ENCODE measurements around the gene RERE.

Gene RERE

GRCh38 chr1:8562881-8563865, 254.3 kb downstream of the RERE start:
- peaks cover 0 to 2% of the 10 kb centered on the region in 2 donors for H3K36me3 ChIP-seq (ENCODE audit: control insufficient read depth in 2 of 2, insufficient read depth in 2 of 2, low read length in 2 of 2)
- no peak overlapping the region for H3K4me3 ChIP-seq (ENCODE audit: low read length in 2 of 2)
- no peak overlapping the region for H3K27ac ChIP-seq (ENCODE audit: low read depth in 2 of 2, low read length in 2 of 2)
- no peaks in the 10 kb centered on the region for H3K9me3 ChIP-seq (ENCODE audit: control insufficient read depth in 2 of 2, low read length in 2 of 2)
- peaks cover 0 to 4% of the 10 kb centered on the region in 2 donors for H3K4me1 ChIP-seq (ENCODE audit: control insufficient read depth in 2 of 2, insufficient read depth in 2 of 2, low read length in 2 of 2)
- no peak overlapping the region for H3K9ac ChIP-seq (ENCODE audit: low read depth in 1 of 2, low read length in 2 of 2)
- no peaks in the 10 kb centered on the region for H3K27me3 ChIP-seq (ENCODE audit: control insufficient read depth in 2 of 2, insufficient read depth in 2 of 2, low read length in 2 of 2)

GRCh38 chr1:8562222-8562621, 255.2 kb downstream of the RERE start:
- Histone ChIP-seq H3K4me3 (ENCODE audit: low read length in 2 of 2) (no peak overlapping the region), H3K4me1 (ENCODE audit: control insufficient read depth in 2 of 2, insufficient read depth in 2 of 2, low read length in 2 of 2) (peaks cover 0 to 4% of the 10 kb centered on the region in 2 donors), H3K9me3 (ENCODE audit: control insufficient read depth in 2 of 2, low read length in 2 of 2) (no peaks in the 10 kb centered on the region), H3K36me3 (ENCODE audit: control insufficient read depth in 2 of 2, insufficient read depth in 2 of 2, low read length in 2 of 2) (peaks cover 0 to 2% of the 10 kb centered on the region in 2 donors), H3K27me3 (ENCODE audit: control insufficient read depth in 2 of 2, insufficient read depth in 2 of 2, low read length in 2 of 2) (no peaks in the 10 kb centered on the region), H3K9ac (ENCODE audit: low read depth in 1 of 2, low read length in 2 of 2) (no peak overlapping the region), H3K27ac (ENCODE audit: low read depth in 2 of 2, low read length in 2 of 2) (no peak overlapping the region)

DNA sequence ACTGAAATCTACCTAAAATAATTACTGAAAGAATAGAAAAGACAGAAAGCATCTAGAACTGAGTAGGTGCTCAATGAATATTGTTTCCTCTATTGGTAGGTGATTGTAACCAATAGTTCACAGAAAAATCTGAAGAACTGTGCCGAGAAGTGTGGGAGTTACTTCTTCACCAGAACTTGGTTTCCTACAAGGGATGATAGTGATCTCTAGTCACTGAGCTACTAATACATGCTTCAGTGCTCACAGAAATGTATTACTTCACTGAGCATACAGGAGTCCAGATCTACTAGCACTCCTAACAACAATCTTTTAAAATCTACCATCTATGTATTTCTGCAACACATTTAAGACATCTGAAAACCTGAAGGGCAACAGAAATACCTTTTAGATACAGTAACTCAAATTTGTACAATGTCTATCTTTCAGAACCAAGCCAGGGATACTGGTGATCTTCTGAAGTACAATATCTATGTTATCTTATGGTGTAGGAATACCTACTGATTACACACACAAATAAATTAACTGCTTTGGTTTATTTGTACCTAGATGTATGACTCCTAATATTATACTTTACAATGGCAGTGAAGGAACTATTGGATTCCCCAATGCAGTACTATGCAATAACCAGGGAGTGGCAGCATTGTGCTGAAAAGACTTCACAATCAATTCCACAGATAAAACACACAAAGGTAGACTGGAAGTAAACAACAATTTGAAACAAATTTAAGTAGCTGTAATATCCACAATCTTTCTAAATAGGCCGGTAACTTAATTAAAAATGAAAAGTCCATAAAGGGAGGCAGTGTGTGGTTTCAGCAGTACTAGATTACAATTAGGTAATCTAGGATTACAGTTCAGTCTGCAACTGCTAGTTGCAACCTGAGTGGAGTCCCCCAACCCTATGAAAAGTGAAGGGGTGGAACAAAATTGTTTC, 256.6 kb downstream of the RERE start:
- H3K27ac ChIP-seq (ENCODE audit: low read depth in 2 of 2, low read length in 2 of 2): no peak overlapping the region
- no peaks in the 10 kb centered on the region for H3K9me3 ChIP-seq (ENCODE audit: control insufficient read depth in 2 of 2, low read length in 2 of 2)
- no peak overlapping the region for H3K4me3 ChIP-seq (ENCODE audit: low read length in 2 of 2)
- peaks cover 0 to 4% of the 10 kb centered on the region in 2 donors for H3K4me1 ChIP-seq (ENCODE audit: control insufficient read depth in 2 of 2, insufficient read depth in 2 of 2, low read length in 2 of 2)
- no peak overlapping the region for H3K9ac ChIP-seq (ENCODE audit: low read depth in 1 of 2, low read length in 2 of 2)
- peaks cover 0 to 5% of the 10 kb centered on the region in 2 donors for H3K36me3 ChIP-seq (ENCODE audit: control insufficient read depth in 2 of 2, insufficient read depth in 2 of 2, low read length in 2 of 2)
- H3K27me3 ChIP-seq (ENCODE audit: control insufficient read depth in 2 of 2, insufficient read depth in 2 of 2, low read length in 2 of 2): no peaks in the 10 kb centered on the region

- H3K27ac ChIP-seq (ENCODE audit: low read depth in 2 of 2, low read length in 2 of 2): no peak overlapping the region
Measured at GRCh38 chr1:8560035-8560434, 257.4 kb downstream of the RERE start.

GRCh38 chr1:8555582-8555981, 261.9 kb downstream of the RERE start:
- Histone ChIP-seq H3K27me3 (ENCODE audit: control insufficient read depth in 2 of 2, insufficient read depth in 2 of 2, low read length in 2 of 2) (no peaks in the 10 kb centered on the region), H3K9ac (ENCODE audit: low read depth in 1 of 2, low read length in 2 of 2) (no peak overlapping the region), H3K27ac (ENCODE audit: low read depth in 2 of 2, low read length in 2 of 2) (no peak overlapping the region), H3K9me3 (ENCODE audit: control insufficient read depth in 2 of 2, low read length in 2 of 2) (no peaks in the 10 kb centered on the region), H3K4me1 (ENCODE audit: control insufficient read depth in 2 of 2, insufficient read depth in 2 of 2, low read length in 2 of 2) (no peaks in the 10 kb centered on the region), H3K4me3 (ENCODE audit: low read length in 2 of 2) (no peak overlapping the region), H3K36me3 (ENCODE audit: control insufficient read depth in 2 of 2, insufficient read depth in 2 of 2, low read length in 2 of 2) (peaks cover 5 to 8% of the 10 kb centered on the region in 2 donors)

More at GRCh38 chr1:8560035-8560434, 257.4 kb downstream of the RERE start:
- no peaks in the 10 kb centered on the region for H3K27me3 ChIP-seq (ENCODE audit: control insufficient read depth in 2 of 2, insufficient read depth in 2 of 2, low read length in 2 of 2)
- H3K36me3 ChIP-seq (ENCODE audit: control insufficient read depth in 2 of 2, insufficient read depth in 2 of 2, low read length in 2 of 2): peaks cover 0 to 5% of the 10 kb centered on the region in 2 donors
- peaks cover 0 to 4% of the 10 kb centered on the region in 2 donors for H3K4me1 ChIP-seq (ENCODE audit: control insufficient read depth in 2 of 2, insufficient read depth in 2 of 2, low read length in 2 of 2)
- no peaks in the 10 kb centered on the region for H3K9me3 ChIP-seq (ENCODE audit: control insufficient read depth in 2 of 2, low read length in 2 of 2)
- H3K9ac ChIP-seq (ENCODE audit: low read depth in 1 of 2, low read length in 2 of 2): no peak overlapping the region
- no peak overlapping the region for H3K4me3 ChIP-seq (ENCODE audit: low read length in 2 of 2)

GRCh38 chr1:8554956-8555534, 262.4 kb downstream of the RERE start:
- Histone ChIP-seq H3K36me3 (ENCODE audit: control insufficient read depth in 2 of 2, insufficient read depth in 2 of 2, low read length in 2 of 2) (peaks cover 5 to 8% of the 10 kb centered on the region in 2 donors), H3K9me3 (ENCODE audit: control insufficient read depth in 2 of 2, low read length in 2 of 2) (no peaks in the 10 kb centered on the region), H3K4me3 (ENCODE audit: low read length in 2 of 2) (no peak overlapping the region), H3K27ac (ENCODE audit: low read depth in 2 of 2, low read length in 2 of 2) (no peak overlapping the region), H3K9ac (ENCODE audit: low read depth in 1 of 2, low read length in 2 of 2) (no peak overlapping the region), H3K27me3 (ENCODE audit: control insufficient read depth in 2 of 2, insufficient read depth in 2 of 2, low read length in 2 of 2) (no peaks in the 10 kb centered on the region), H3K4me1 (ENCODE audit: control insufficient read depth in 2 of 2, insufficient read depth in 2 of 2, low read length in 2 of 2) (no peaks in the 10 kb centered on the region)

DNA sequence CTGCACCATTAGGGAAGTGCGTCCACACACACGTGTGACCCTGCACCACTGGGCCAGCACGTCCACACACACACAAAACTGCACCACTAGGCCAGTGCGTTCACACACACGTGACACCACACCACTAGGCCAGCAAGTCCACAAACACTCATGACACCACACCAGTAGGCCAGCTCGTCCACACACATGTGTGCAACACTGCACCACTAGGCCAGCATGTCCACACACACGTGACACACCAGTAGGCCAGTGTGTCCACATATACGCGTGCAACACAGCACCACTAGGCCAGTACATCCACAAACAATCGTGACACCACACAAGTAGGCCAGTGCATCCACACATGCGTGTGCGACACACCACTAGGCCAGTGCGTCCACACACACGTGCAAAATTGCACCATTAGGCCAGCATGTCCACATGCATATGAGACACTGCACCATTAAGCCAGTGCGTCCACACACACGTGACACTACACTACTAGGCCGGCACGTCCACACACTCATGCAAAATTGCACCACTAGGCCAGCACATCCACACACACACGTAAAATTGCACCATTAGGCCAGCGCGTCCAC, 264.5 kb downstream of the RERE start:
- Histone ChIP-seq H3K27ac (ENCODE audit: low read depth in 2 of 2, low read length in 2 of 2) (no peak overlapping the region), H3K9ac (ENCODE audit: low read depth in 1 of 2, low read length in 2 of 2) (no peak overlapping the region)

GRCh38 chr1:8551613-8552489, 265.6 kb downstream of the RERE start:
- H3K27ac ChIP-seq (ENCODE audit: low read depth in 2 of 2, low read length in 2 of 2): no peak overlapping the region
- H3K9me3 ChIP-seq (ENCODE audit: control insufficient read depth in 2 of 2, low read length in 2 of 2): no peaks in the 10 kb centered on the region
- no peak overlapping the region for H3K9ac ChIP-seq (ENCODE audit: low read depth in 1 of 2, low read length in 2 of 2)
- H3K36me3 ChIP-seq (ENCODE audit: control insufficient read depth in 2 of 2, insufficient read depth in 2 of 2, low read length in 2 of 2): peaks cover 0 to 8% of the 10 kb centered on the region in 2 donors
- peaks cover 0 to 3% of the 10 kb centered on the region in 2 donors for H3K4me1 ChIP-seq (ENCODE audit: control insufficient read depth in 2 of 2, insufficient read depth in 2 of 2, low read length in 2 of 2)
- H3K27me3 ChIP-seq (ENCODE audit: control insufficient read depth in 2 of 2, insufficient read depth in 2 of 2, low read length in 2 of 2): no peaks in the 10 kb centered on the region
- no peak overlapping the region for H3K4me3 ChIP-seq (ENCODE audit: low read length in 2 of 2)

More for the DNA sequence above, 264.5 kb downstream of the RERE start:
- Histone ChIP-seq H3K4me1 (ENCODE audit: control insufficient read depth in 2 of 2, insufficient read depth in 2 of 2, low read length in 2 of 2) (no peaks in the 10 kb centered on the region), H3K36me3 (ENCODE audit: control insufficient read depth in 2 of 2, insufficient read depth in 2 of 2, low read length in 2 of 2) (peaks cover 2 to 8% of the 10 kb centered on the region in 2 donors), H3K27me3 (ENCODE audit: control insufficient read depth in 2 of 2, insufficient read depth in 2 of 2, low read length in 2 of 2) (no peaks in the 10 kb centered on the region), H3K9me3 (ENCODE audit: control insufficient read depth in 2 of 2, low read length in 2 of 2) (no peaks in the 10 kb centered on the region), H3K4me3 (ENCODE audit: low read length in 2 of 2) (no peak overlapping the region)

GRCh38 chr1:8551057-8551456, 266.4 kb downstream of the RERE start:
- no peak overlapping the region for H3K4me3 ChIP-seq (ENCODE audit: low read length in 2 of 2)

More at GRCh38 chr1:8551057-8551456, 266.4 kb downstream of the RERE start:
- peaks cover 0 to 3% of the 10 kb centered on the region in 2 donors for H3K4me1 ChIP-seq (ENCODE audit: control insufficient read depth in 2 of 2, insufficient read depth in 2 of 2, low read length in 2 of 2)
- H3K27ac ChIP-seq (ENCODE audit: low read depth in 2 of 2, low read length in 2 of 2): no peak overlapping the region
- H3K36me3 ChIP-seq (ENCODE audit: control insufficient read depth in 2 of 2, insufficient read depth in 2 of 2, low read length in 2 of 2): peaks cover 0 to 8% of the 10 kb centered on the region in 2 donors
- H3K9ac ChIP-seq (ENCODE audit: low read depth in 1 of 2, low read length in 2 of 2): no peak overlapping the region
- H3K27me3 ChIP-seq (ENCODE audit: control insufficient read depth in 2 of 2, insufficient read depth in 2 of 2, low read length in 2 of 2): no peaks in the 10 kb centered on the region
- H3K9me3 ChIP-seq (ENCODE audit: control insufficient read depth in 2 of 2, low read length in 2 of 2): no peaks in the 10 kb centered on the region
